Stimulated activated CD8-positive, alpha-beta memory T cell treated with anti-CD3 and anti-CD28 coated beads, Interleukin-12 subunit alpha, Interleukin-12 subunit beta, amount 100 ng/mL, for 24 hours (primary cell): ENCODE results near the gene SPRYD4.
"Not testable (repeated sequence)": the region's sequence is repeated elsewhere in the genome, so short reads cannot be mapped to it uniquely, and the experiment has no call there.

Experiments
- DNase-seq: peaks from one replicate; pipeline ENCODE4 v3.0.0-alpha.2; 2020; ENCODE audit errors: extremely low read depth

Gene SPRYD4

GRCh38 chr12:56468216-56469006 lies at the start of gene SPRYD4:
Gene SPRYD4 (plus strand): TSS chr12:56468578. CDS start chr12:56468592, 14 bp downstream.
- peak; percentile 75 for DNase-seq

DNA sequence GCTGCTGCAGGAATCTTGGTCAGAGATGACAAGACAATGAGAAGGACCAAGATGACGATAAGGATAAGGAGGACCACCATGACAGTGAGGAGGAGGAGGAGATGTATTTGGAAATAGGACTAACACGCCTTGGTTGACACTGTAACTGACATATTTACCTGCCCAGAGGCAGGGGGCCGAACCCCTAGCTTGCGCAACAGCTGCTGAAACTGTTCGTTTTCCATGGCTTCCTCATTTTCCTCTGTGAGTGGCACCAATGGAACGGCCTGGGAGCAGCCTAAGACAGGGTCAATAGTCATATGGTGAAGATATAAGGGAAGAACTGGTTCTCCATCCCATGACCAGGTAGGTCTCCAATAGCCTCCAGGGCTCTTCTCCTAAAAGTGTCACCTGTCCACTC lies 48.0 kb upstream of the SPRYD4 start:
- DNase-seq = no peak

DNA sequence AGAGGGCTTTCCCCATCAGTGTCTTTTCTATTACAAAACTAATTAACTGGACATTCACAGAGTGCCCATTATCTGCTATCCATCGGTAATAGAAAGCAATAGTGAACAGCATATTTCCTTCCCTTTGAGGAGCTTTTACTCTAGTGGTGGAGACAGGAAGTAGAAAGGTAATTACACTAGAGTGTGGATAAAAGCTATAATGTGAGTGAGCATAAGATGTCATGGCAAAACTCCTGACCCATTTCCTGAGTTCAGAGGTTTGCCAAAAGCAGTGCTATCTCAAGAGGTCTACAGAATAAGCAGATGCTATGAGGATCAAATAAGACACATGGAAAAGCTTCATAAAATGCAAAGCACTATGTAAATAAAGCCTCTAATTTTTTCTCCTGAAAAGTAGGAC lies 43.2 kb upstream of the SPRYD4 start:
- no peak for DNase-seq

DNA sequence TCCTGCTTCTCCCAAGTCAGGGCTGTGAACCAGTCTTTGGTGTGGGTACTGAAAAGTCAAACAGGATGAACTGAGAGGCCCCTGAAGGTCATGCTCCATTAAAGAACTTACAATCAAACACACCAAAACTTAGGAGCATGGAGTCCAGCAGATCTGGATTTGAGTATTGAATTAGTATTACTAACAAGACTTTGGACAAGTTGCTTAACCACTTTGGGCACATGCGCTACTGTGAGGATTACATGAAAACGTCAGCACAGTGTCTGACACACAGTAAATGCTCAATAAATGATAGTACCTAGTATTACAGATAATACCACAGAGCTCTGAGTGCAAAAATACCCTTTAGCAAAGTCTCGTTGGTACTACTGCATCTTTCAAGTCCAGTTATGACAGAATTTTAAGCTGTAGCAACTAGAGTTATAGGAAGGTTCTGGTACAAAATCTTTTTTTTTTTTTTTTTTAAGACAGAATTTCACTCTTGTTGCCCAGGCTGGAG lies 42.4 kb upstream of the SPRYD4 start:
- no peak for DNase-seq

DNA sequence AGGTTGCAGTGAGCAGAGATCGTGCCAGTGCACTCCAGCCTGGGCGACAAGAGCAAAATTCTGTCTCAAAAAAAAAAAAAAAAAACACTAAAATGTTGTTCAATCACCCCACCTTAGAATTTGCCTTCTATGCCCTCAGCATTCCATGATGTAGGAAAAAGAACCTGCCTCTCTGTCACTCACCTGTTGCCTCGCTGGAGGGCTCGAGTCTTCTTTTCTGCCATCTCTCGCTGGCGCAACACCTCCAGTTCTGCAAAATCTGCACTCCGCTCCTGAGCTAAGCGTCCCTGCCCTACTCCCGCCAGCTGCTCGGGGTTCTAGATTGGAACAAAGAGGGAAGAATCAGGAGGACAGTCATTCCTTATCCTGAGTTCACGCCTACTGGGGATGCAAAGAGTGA lies 37.1 kb upstream of the SPRYD4 start:
- no peak for DNase-seq

DNA sequence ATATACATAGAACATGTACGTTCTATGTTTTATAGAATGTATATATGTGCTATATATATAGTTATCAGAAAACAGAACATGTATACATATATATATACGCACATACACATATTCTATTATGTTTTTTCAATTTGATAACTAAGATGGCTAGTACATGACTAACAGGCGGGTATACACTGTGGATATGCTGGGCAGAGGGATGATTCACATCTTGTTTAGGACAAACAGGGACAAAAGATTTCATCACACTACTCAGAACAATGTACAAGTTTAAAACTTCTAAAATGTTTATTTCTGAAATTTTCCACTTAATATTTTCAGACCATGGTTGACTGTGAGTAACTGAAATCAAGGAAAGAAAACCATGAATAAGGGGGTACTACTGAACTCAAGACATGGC lies 36.5 kb upstream of the SPRYD4 start:
- no peak for DNase-seq

- DNase-seq = no peak
Observed at GRCh38 chr12:56434828-56435227, 33.5 kb upstream of the SPRYD4 start.

- no peak for DNase-seq
Observed at GRCh38 chr12:56437430-56438176, 30.8 kb upstream of the SPRYD4 start.

DNA sequence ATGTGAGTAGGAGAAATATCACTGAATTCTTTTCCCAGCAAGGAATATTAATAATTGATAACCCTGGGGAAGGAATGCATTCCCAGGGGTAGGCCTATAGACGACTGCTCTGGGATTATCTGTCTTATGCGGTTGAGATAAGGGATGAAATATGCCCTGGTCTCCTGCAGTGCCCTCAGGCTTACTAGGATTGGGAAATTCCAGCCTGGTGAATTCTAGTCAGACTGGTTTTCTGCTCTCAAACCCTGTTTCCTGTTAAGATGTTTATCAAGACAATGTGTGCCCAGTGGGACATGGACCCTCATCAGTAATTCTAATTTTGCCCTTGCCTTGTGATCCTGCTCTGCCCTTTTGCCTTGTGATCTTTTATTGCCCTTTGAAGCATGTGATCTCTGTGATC lies 25.2 kb upstream of the SPRYD4 start:
- DNase-seq = not testable (repeated sequence)

GRCh38 chr12:56448860-56449621 lies 19.3 kb upstream of the SPRYD4 start, which contains the start of gene TIMELESS:
Gene TIMELESS (minus strand): TSS chr12:56449426. CDS start chr12:56434170, 15,256 bp downstream.
- peak; percentile 61 for DNase-seq

GRCh38 chr12:56449622-56449984 lies 18.8 kb upstream of the SPRYD4 start:
- DNase-seq = no peak

DNA sequence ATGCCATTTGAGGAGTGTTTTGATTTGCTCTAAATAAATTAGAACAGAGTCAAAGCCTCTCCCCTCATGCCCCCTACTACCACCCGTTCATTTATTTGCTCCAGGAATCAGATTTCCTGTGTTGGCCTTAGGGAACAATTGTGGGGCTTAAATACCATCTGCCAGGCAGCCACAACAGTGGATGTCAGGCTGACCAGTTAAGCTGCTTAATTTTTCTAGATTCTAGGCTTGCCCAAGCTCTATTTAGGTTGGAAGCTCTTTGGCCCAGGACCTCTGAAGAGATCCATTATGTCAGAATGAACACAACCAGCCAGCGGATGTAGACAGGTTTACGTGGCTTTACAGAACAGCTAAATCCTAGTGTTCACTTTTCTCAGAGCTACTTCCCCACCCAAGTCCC lies 18.1 kb upstream of the SPRYD4 start:
- DNase-seq = no peak

GRCh38 chr12:56451147-56451546 lies 17.2 kb upstream of the SPRYD4 start:
- DNase-seq = no peak

- DNase-seq = no peak
Observed at GRCh38 chr12:56454557-56454956, 13.8 kb upstream of the SPRYD4 start, which contains the start of gene MIP. Gene MIP (minus strand): TSS chr12:56454657. CDS start chr12:56454613, 44 bp downstream.

- no peak for DNase-seq
Observed at GRCh38 chr12:56457817-56458216, 10.6 kb upstream of the SPRYD4 start.

GRCh38 chr12:56461235-56462159 lies 6.9 kb upstream of the SPRYD4 start:
- no peak for DNase-seq

DNA sequence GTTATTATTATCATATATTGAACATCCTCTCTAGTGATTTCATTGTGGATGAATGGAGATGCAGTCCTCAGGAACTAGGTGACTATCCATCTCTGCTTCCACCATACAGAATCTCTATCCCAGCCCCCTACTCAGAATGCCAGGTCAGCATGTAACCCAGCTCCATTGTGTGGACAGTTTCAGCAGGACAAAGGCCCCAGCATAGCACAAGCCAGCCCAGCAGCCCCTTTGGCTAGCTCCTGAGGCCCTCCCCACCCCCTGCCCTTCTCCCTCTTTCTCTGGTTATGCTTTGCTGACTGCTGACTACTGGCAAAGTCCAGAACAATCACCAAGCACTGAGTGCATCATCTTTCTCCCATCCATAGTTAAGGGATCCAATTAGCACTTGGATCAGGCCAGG lies 5.8 kb upstream of the SPRYD4 start:
- DNase-seq = no peak

DNA sequence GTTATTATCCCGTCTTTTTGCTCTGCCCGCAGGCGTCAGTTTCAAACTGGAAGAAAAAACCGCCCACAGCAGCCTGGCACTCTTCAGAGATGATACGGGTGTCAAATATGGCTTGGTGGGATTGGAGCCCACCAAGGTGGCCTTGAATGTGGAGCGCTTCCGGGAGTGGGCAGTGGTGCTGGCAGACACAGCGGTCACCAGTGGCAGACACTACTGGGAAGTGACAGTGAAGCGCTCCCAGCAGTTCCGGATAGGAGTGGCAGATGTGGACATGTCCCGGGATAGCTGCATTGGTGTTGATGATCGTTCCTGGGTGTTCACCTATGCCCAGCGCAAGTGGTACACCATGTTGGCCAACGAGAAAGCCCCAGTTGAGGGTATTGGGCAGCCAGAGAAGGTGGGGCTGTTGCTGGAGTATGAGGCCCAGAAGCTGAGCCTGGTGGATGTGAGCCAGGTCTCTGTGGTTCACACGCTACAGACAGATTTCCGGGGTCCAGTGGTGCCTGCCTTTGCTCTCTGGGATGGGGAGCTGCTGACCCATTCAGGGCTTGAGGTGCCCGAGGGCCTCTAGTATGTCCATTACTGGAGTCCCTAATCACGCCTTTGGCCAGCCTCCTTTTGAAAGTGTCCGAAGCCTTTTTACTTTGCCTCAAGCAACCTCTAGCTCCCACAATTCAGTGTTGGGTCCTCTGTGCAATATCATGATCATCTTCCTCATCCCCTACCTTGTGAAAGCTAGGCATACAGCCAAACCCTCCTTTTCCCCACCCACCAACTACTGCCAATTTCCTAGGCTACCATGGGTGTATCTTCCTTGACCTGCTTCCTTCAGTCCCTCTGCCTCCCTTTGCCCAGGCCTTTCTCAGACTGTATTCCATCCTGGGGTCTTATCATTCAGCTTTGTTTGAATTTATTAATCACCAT lies 891 bp downstream of the SPRYD4 start:
- DNase-seq = no peak

DNA sequence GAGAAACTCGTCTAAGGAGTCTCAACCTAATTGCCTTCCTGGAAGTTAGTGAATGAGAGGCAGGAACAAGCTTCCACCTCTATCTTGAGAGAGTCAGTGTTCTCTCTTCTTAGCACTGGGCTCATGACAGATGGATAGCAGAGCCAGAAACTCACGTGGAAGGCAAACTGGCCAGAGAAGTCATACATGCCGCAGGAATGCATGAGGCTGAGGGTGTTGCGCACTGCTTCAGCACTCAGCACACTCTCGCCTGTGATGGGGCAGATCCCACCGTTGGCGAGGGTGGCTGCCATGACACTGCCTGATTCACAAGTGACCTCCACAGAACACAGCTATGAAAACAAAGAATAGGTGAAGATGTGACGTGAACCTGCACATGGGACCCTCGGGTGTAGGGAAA lies 6.0 kb downstream of the SPRYD4 start:
- no peak for DNase-seq

GRCh38 chr12:56476143-56476542 lies 7.8 kb downstream of the SPRYD4 start:
- DNase-seq = no peak
